Sigmoid colon (tissue), 7 donors: ENCODE measurements around the gene ACAP2. TPM values are rescaled to one million over a fixed set of nuclear protein-coding genes. Genes with fewer than 3 reads are reported as not detected.

Experiments used
- DNase-seq: peaks from one replicate; pipeline ENCODE4 v3.0.0-alpha.2; 2019
- H3K27ac ChIP-seq, 4 donors: fragments of 200-600 bp; sonication (generic); one replicate each; pipeline ENCODE4 v1.5.1; 2016 to 2019; ENCODE audit warnings: mild to moderate bottlenecking in 1 of 4
- H3K27me3 ChIP-seq, 3 donors: fragments of 200-600 bp; sonication (generic); one replicate each; pipeline ENCODE4 v1.5.1; 2019; ENCODE audit warnings: mild to moderate bottlenecking in 1 of 3
- H3K36me3 ChIP-seq, 4 donors: fragments of 200-600 bp; sonication (generic); one replicate each; pipeline ENCODE4 v1.5.1; 2016 to 2019
- H3K4me1 ChIP-seq, 4 donors: fragments of 200-600 bp; sonication (generic); one replicate each; pipeline ENCODE4 v1.5.1; 2017 to 2019
- H3K4me3 ChIP-seq, 4 donors: fragments of 200-600 bp; sonication (generic); one replicate each; pipeline ENCODE4 v1.5.1; 2017 to 2019; ENCODE audit warnings: mild to moderate bottlenecking in 2 of 4, moderate library complexity in 1 of 4
- H3K9me3 ChIP-seq, 4 donors: fragments of 200-600 bp in 3 of 4; sonication (generic) in 3 of 4; one replicate each; pipeline versions ENCODE4 v1.5.1 to v1.6.1; 2013 to 2019
- EP300 ChIP-seq, 4 donors: sonication (generic); formaldehyde crosslinking; IDR thresholded peaks; one replicate each; pipeline ENCODE4 v1.6.1; 2017; ENCODE audit warnings: antibody characterized with exemption in 4 of 4
- POLR2A ChIP-seq, 2 donors: fragments of 450-650 bp; IDR thresholded peaks; one replicate each; pipeline ENCODE4 v1.6.1; 2016; ENCODE audit warnings: antibody characterized with exemption in 2 of 2, mild to moderate bottlenecking in 2 of 2, moderate library complexity in 2 of 2
- POLR2AphosphoS5 ChIP-seq, 4 donors: sonication (generic); formaldehyde crosslinking; IDR thresholded peaks; one replicate each; pipeline ENCODE4 v1.6.1; 2017; ENCODE audit warnings: antibody characterized with exemption in 4 of 4
- WGBS, 2 donors: extraction: QIAGEN DNeasy Blood & Tissue Kit; methylation state at CpG; one replicate each; pipeline ENCODE4 v1.1.7; 2013; 5-methylcytosine and 5-hydroxymethylcytosine counted together
- intact Hi-C: fragments of 100-400 bp; cut with DNase I; formaldehyde crosslinking; loops from one replicate; pipeline ENCODE4 v1.15.1; 2023
- polyA plus RNA-seq, 3 donors: library from polyadenylated mRNA; stranded (reverse); fragments of 200-250 nt; gene quantifications; one replicate each; pipeline ENCODE4 v1.2.3, GENCODE V29; 2013
- total RNA-seq, 4 donors: library from RNA; depleted of rRNA; stranded (reverse); fragments of >200 nt; gene quantifications; one replicate each; pipeline ENCODE4 v1.1.0, GENCODE V29; 2016
- TF ChIP-seq, protein P1 (sequence below), 4 experiments: fragments of 450-650 bp in 3 of 4; fragments of 200-600 bp in 1 of 4; IDR thresholded peaks; one replicate each; pipeline ENCODE4 v1.5.1; 2016 to 2019; ENCODE audit warnings: antibody characterized with exemption in 4 of 4, mild to moderate bottlenecking in 3 of 4, moderate library complexity in 2 of 4
- donor health status: healthy with polysubstance abuse.
- donor health status: Bipolar disorder and iron deficiency.
- donor health status: healthy.

ACAP2 gene
- total and polyA plus RNA-seq, 7 donors, result 12.0 to 57.1 (median 28.0) TPM

- no peaks in the 10 kb centered on the region for H3K27me3 ChIP-seq
- intact Hi-C loops, result loop anchor here (5.0 kb wide), 1 partner anchor 172 kb away; the partner anchor contains the start of gene ACAP2
- peaks cover 0 to 6% (median 2%) of the 10 kb centered on the region in 4 donors for H3K36me3 ChIP-seq
- TF ChIP-seq EP300 (IDR thresholded peaks at IDR 0.05), result no peak
- no peak for TF ChIP-seq POLR2AphosphoS5 (IDR thresholded peaks at IDR 0.05)
- no peak for TF ChIP-seq POLR2A (IDR thresholded peaks at IDR 0.05)
- TF ChIP-seq, protein P1, sequence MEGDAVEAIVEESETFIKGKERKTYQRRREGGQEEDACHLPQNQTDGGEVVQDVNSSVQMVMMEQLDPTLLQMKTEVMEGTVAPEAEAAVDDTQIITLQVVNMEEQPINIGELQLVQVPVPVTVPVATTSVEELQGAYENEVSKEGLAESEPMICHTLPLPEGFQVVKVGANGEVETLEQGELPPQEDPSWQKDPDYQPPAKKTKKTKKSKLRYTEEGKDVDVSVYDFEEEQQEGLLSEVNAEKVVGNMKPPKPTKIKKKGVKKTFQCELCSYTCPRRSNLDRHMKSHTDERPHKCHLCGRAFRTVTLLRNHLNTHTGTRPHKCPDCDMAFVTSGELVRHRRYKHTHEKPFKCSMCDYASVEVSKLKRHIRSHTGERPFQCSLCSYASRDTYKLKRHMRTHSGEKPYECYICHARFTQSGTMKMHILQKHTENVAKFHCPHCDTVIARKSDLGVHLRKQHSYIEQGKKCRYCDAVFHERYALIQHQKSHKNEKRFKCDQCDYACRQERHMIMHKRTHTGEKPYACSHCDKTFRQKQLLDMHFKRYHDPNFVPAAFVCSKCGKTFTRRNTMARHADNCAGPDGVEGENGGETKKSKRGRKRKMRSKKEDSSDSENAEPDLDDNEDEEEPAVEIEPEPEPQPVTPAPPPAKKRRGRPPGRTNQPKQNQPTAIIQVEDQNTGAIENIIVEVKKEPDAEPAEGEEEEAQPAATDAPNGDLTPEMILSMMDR (IDR thresholded peaks at IDR 0.05), result no peak
- peak overlapping the region; percentile 52 to 89 (median 74) for H3K4me3 ChIP-seq
- H3K9me3 ChIP-seq, result no peaks in the 10 kb centered on the region
- H3K4me1 ChIP-seq, result peaks cover 0 to 24% (median 20%) of the 10 kb centered on the region in 4 donors
- WGBS, 2 donors, result 1% methylated on average over 52 of the region's 52 CpGs
- peak overlapping the region; percentile 85 to 94 (median 91) for H3K27ac ChIP-seq
- DNase-seq, result peak; percentile 73
Measured at GRCh38 chr3:195270079-195270816, 172.6 kb downstream of the ACAP2 start.

DNA sequence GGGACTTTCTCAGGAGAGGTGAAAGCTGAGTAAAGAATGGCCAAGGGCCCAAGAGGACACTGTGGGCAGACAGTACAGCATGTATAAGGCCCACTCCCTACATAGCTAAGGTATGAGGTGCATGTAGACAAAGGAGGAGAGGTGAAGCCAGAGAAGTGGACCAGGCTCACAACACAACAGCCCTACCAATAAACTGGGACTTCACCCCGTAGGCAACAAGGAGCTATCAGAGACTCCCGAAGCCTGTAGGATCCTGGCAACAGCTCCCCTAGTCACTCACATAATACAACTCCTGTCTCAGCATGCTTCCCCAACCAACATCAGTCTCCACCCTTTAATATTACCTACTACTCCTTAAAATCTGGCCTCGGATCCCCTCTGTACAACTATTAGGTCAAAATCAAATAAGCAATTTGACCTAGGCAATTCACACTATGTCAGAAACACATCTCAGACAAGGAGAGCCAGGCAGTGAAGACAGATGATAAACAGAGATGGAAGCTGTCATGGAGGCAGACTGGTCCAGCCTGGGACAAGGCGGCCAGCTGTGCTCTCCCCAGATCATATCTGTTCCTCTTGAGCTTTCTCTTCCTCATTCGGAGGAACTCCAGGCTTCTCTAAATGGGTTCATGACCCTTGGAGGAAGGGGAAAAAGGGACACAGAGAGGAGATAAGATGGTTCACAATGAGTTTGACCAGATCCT, 173.3 kb downstream of the ACAP2 start:
- H3K4me1 ChIP-seq, result peaks cover 0 to 24% (median 20%) of the 10 kb centered on the region in 4 donors
- WGBS, 2 donors, result 77% methylated on average over 5 of the region's 5 CpGs
- H3K27me3 ChIP-seq, result no peaks in the 10 kb centered on the region
- TF ChIP-seq EP300 (IDR thresholded peaks at IDR 0.05) (no peak), POLR2A (IDR thresholded peaks at IDR 0.05) (no peak), POLR2AphosphoS5 (IDR thresholded peaks at IDR 0.05) (no peak)
- TF ChIP-seq, protein P1 (IDR thresholded peaks at IDR 0.05), result no peak
- peaks cover 0 to 6% (median 2%) of the 10 kb centered on the region in 4 donors for H3K36me3 ChIP-seq
- peak overlapping the region in 3 of 4 donors; percentile 72 to 89 (median 76) for H3K4me3 ChIP-seq
- no peak for DNase-seq
- H3K9me3 ChIP-seq, result no peaks in the 10 kb centered on the region
- intact Hi-C loops, result loop anchor here (5.0 kb wide), 1 partner anchor 173 kb away; the partner anchor contains the start of gene ACAP2
- H3K27ac ChIP-seq, result peak overlapping the region in 2 of 4 donors; percentile 91 to 94

DNA sequence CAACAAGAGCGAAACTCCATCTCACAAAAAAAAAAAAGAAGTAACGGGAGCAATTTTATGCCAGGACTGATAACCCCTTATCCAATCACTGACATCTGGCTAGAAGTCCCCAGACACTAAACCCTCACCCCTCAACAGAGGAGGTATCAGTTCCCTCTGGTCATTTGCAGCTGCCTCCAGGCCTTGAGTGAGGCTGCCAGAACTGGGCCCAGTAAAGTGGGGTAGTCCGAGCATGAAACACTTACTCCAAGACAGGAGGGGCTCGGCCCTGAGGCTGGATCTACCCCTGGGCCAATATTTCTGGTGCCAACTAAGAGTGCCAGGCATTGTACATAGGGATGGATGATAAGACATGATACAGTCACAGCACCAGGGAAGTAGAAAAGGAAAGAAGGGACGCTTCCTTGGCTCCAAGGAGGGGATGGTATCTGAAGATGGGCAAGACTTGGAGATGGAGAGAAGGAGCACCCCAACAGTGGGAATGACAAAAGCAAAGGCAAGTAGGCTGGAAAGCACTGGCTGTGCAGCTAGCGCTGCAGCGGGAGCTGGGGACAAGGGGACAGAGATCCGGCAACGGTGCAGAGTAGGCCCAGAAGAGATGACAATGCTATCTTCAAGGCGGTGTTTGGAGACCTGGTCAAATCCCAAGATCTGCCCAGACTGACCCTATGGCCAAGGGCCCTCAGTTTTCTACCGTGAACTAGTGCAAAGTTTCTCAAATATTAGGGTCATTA, 174.1 kb downstream of the ACAP2 start:
- Histone ChIP-seq H3K36me3 (peaks cover 0 to 6% (median 2%) of the 10 kb centered on the region in 4 donors), H3K27me3 (no peaks in the 10 kb centered on the region), H3K9me3 (no peaks in the 10 kb centered on the region), H3K27ac (no peak overlapping the region), H3K4me1 (peaks cover 0 to 24% (median 20%) of the 10 kb centered on the region in 4 donors), H3K4me3 (no peak overlapping the region)
- intact Hi-C loops, result no loop called here
- no peak for DNase-seq
- TF ChIP-seq POLR2A (IDR thresholded peaks at IDR 0.05), result no peak
- no peak for TF ChIP-seq EP300 (IDR thresholded peaks at IDR 0.05)
- TF ChIP-seq POLR2AphosphoS5 (IDR thresholded peaks at IDR 0.05), result no peak
- TF ChIP-seq, protein P1 (IDR thresholded peaks at IDR 0.05), result no peak
- WGBS, 2 donors, result 93 to 97% methylated on average over 11 of the region's 11 CpGs

- H3K27ac ChIP-seq, result no peak overlapping the region
- no peaks in the 10 kb centered on the region for H3K9me3 ChIP-seq
- no peak overlapping the region for H3K4me3 ChIP-seq
- intact Hi-C loops, result no loop called here
- no peak for DNase-seq
- TF ChIP-seq EP300 (IDR thresholded peaks at IDR 0.05), result no peak
- no peak for TF ChIP-seq POLR2A (IDR thresholded peaks at IDR 0.05)
- TF ChIP-seq, protein P1 (IDR thresholded peaks at IDR 0.05), result no peak
- H3K4me1 ChIP-seq, result peaks cover 0 to 24% (median 20%) of the 10 kb centered on the region in 4 donors
- H3K27me3 ChIP-seq, result no peaks in the 10 kb centered on the region
- WGBS, 2 donors, result 88 to 93% methylated on average over 3 of the region's 3 CpGs
- H3K36me3 ChIP-seq, result peaks cover 0 to 6% (median 2%) of the 10 kb centered on the region in 4 donors
Measured at GRCh38 chr3:195267096-195267495, 175.7 kb downstream of the ACAP2 start.
